ENCODE data around the gene PANX1.
"Not testable (repeated sequence)": the region's sequence is repeated elsewhere in the genome, so short reads cannot be mapped to it uniquely, and the experiment has no call there.

Gene PANX1

GRCh38 chr11:94150056-94150455, 21.4 kb downstream of the PANX1 start:
- no peak for DNase-seq
- no peak for TF ChIP-seq POLR2A (IDR thresholded peaks at IDR 0.05; ENCODE audit: low read length)
- TF ChIP-seq GATA1 (IDR thresholded peaks at IDR 0.05; ENCODE audit: low read depth, low read length), result no peak

GRCh38 chr11:94150704-94151685, 22.4 kb downstream of the PANX1 start:
- DNase-seq, result no peak
- TF ChIP-seq GATA1 (IDR thresholded peaks at IDR 0.05; ENCODE audit: low read depth, low read length), result no peak
- TF ChIP-seq POLR2A (IDR thresholded peaks at IDR 0.05; ENCODE audit: low read length), result no peak

GRCh38 chr11:94151903-94152677, 23.4 kb downstream of the PANX1 start:
- DNase-seq, result peak; percentile 14 to 68
- TF ChIP-seq GATA1 (IDR thresholded peaks at IDR 0.05; ENCODE audit: low read depth, low read length) (no peak), POLR2A (IDR thresholded peaks at IDR 0.05; ENCODE audit: low read length) (no peak)

- DNase-seq, result no peak
- TF ChIP-seq GATA1 (IDR thresholded peaks at IDR 0.05; ENCODE audit: low read depth, low read length) (no peak), POLR2A (IDR thresholded peaks at IDR 0.05; ENCODE audit: low read length) (no peak)
Observed at GRCh38 chr11:94152678-94153065, 24.0 kb downstream of the PANX1 start.

GRCh38 chr11:94153320-94153719, 24.7 kb downstream of the PANX1 start:
- TF ChIP-seq GATA1 (IDR thresholded peaks at IDR 0.05; ENCODE audit: low read depth, low read length) (no peak), POLR2A (IDR thresholded peaks at IDR 0.05; ENCODE audit: low read length) (no peak)
- DNase-seq, result no peak

- DNase-seq, result no peak
- TF ChIP-seq GATA1 (IDR thresholded peaks at IDR 0.05; ENCODE audit: low read depth, low read length), result no peak
- no peak for TF ChIP-seq POLR2A (IDR thresholded peaks at IDR 0.05; ENCODE audit: low read length)
Observed at GRCh38 chr11:94154095-94154856, 25.6 kb downstream of the PANX1 start.

GRCh38 chr11:94157339-94157738, 28.7 kb downstream of the PANX1 start:
- not testable (repeated sequence) for DNase-seq

GRCh38 chr11:94168882-94169281, 40.2 kb downstream of the PANX1 start:
- DNase-seq, result peak in 1 of 2 experiments; percentile 34
- no peak for TF ChIP-seq POLR2A (IDR thresholded peaks at IDR 0.05; ENCODE audit: low read length)
- TF ChIP-seq GATA1 (IDR thresholded peaks at IDR 0.05; ENCODE audit: low read depth, low read length), result no peak

- TF ChIP-seq GATA1 (IDR thresholded peaks at IDR 0.05; ENCODE audit: low read depth, low read length), result no peak
- TF ChIP-seq POLR2A (IDR thresholded peaks at IDR 0.05; ENCODE audit: low read length), result no peak
- DNase-seq, result no peak
Observed at GRCh38 chr11:94169516-94169915, 40.9 kb downstream of the PANX1 start.

- no peak for DNase-seq
Observed at GRCh38 chr11:94169930-94170545, 41.4 kb downstream of the PANX1 start.

GRCh38 chr11:94170953-94171352, 42.3 kb downstream of the PANX1 start:
- DNase-seq, result no peak
- TF ChIP-seq GATA1 (IDR thresholded peaks at IDR 0.05; ENCODE audit: low read depth, low read length) (no peak), POLR2A (IDR thresholded peaks at IDR 0.05; ENCODE audit: low read length) (no peak)

More at GRCh38 chr11:94169930-94170545, 41.4 kb downstream of the PANX1 start:
- no peak for TF ChIP-seq GATA1 (IDR thresholded peaks at IDR 0.05; ENCODE audit: low read depth, low read length)

- TF ChIP-seq POLR2A (IDR thresholded peaks at IDR 0.05; ENCODE audit: low read length) (no peak), GATA1 (IDR thresholded peaks at IDR 0.05; ENCODE audit: low read depth, low read length) (no peak)
- peak; percentile 54 to 75 for DNase-seq
Observed at GRCh38 chr11:94171693-94172440, 43.2 kb downstream of the PANX1 start.

- TF ChIP-seq POLR2A (IDR thresholded peaks at IDR 0.05; ENCODE audit: low read length) (no peak), GATA1 (IDR thresholded peaks at IDR 0.05; ENCODE audit: low read depth, low read length) (no peak)
- no peak for DNase-seq
Observed at GRCh38 chr11:94175535-94175934, 46.9 kb downstream of the PANX1 start.
